ENCODE data around the gene RNGTT. TPM values are rescaled to one million over a fixed set of nuclear protein-coding genes. Genes with fewer than 3 reads are reported as not detected.

RNGTT gene
- total RNA-seq, 2 experiments from 2014 or later = 22.1 to 22.2 TPM

GRCh38 chr6:88810701-88811100, 152.7 kb downstream of the RNGTT start:
- CTCF ChIA-PET = interaction anchor here (1.6 kb wide), 1 partner anchor 30 kb away, joined by 4 read pairs; no protein-coding TSS in a partner anchor
- POLR2A ChIA-PET = no interaction called here
- H3K36me3 Mint-ChIP-seq (ENCODE audit: low read depth) = peaks cover 29% of the 10 kb centered on the region
- intact Hi-C loops (cut with micrococcal nuclease) = no loop called here
- peaks cover 6% of the 10 kb centered on the region for H3K4me1 Mint-ChIP-seq (ENCODE audit: low read depth)
- peaks cover 17% of the 10 kb centered on the region for H3K9me3 Mint-ChIP-seq
- no peak for ATAC-seq
- H3K27ac Mint-ChIP-seq = no peak overlapping the region
- TF ChIP-seq CTCF (IDR thresholded peaks at IDR 0.05) = no peak
- no peaks in the 10 kb centered on the region for H3K27me3 Mint-ChIP-seq
- no peak overlapping the region for H3K4me3 Mint-ChIP-seq
- no peak for DNase-seq

GRCh38 chr6:88810089-88810488, 153.3 kb downstream of the RNGTT start:
- POLR2A ChIA-PET = no interaction called here
- peaks cover 33% of the 10 kb centered on the region for H3K36me3 Mint-ChIP-seq (ENCODE audit: low read depth)

GRCh38 chr6:88808381-88808780, 155.0 kb downstream of the RNGTT start:
- POLR2A ChIA-PET = no interaction called here
- ATAC-seq (no peak), DNase-seq (no peak)
- CTCF ChIA-PET = interaction anchor here (1.4 to 1.9 kb wide), 2 partner anchors 27 to 63 kb away, joined by 3 to 5 read pairs; no protein-coding TSS in a partner anchor
- no peak overlapping the region for H3K4me3 Mint-ChIP-seq
- H3K9me3 Mint-ChIP-seq = peaks cover 17% of the 10 kb centered on the region
- peaks cover 39% of the 10 kb centered on the region for H3K36me3 Mint-ChIP-seq (ENCODE audit: low read depth)
- TF ChIP-seq CTCF (IDR thresholded peaks at IDR 0.05) = no peak
- intact Hi-C loops (cut with micrococcal nuclease) = no loop called here
- peaks cover 12% of the 10 kb centered on the region for H3K4me1 Mint-ChIP-seq (ENCODE audit: low read depth)
- no peak overlapping the region for H3K27ac Mint-ChIP-seq
- no peaks in the 10 kb centered on the region for H3K27me3 Mint-ChIP-seq

More at GRCh38 chr6:88810089-88810488, 153.3 kb downstream of the RNGTT start:
- peaks cover 8% of the 10 kb centered on the region for H3K4me1 Mint-ChIP-seq (ENCODE audit: low read depth)
- CTCF ChIA-PET = interaction anchor here (1.6 kb wide), 1 partner anchor 29 kb away, joined by 4 read pairs; no protein-coding TSS in a partner anchor
- H3K27ac Mint-ChIP-seq = no peak overlapping the region
- H3K27me3 Mint-ChIP-seq = no peaks in the 10 kb centered on the region
- peaks cover 17% of the 10 kb centered on the region for H3K9me3 Mint-ChIP-seq
- ATAC-seq (no peak), DNase-seq (no peak)
- no peak overlapping the region for H3K4me3 Mint-ChIP-seq
- intact Hi-C loops (cut with micrococcal nuclease) = no loop called here
- TF ChIP-seq CTCF (IDR thresholded peaks at IDR 0.05) = no peak

- TF ChIP-seq CTCF (IDR thresholded peaks at IDR 0.05) = no peak
- no peaks in the 10 kb centered on the region for H3K27me3 Mint-ChIP-seq
- CTCF ChIA-PET = interaction anchor here (1.9 kb wide), 1 partner anchor 27 kb away, joined by 5 read pairs; no protein-coding TSS in a partner anchor
- POLR2A ChIA-PET = no interaction called here
- H3K9me3 Mint-ChIP-seq = peaks cover 17% of the 10 kb centered on the region
- no peak overlapping the region for H3K4me3 Mint-ChIP-seq
- DNase-seq (no peak), ATAC-seq (no peak)
- intact Hi-C loops (cut with micrococcal nuclease) = no loop called here
- peaks cover 45% of the 10 kb centered on the region for H3K36me3 Mint-ChIP-seq (ENCODE audit: low read depth)
- H3K4me1 Mint-ChIP-seq (ENCODE audit: low read depth) = peaks cover 15% of the 10 kb centered on the region
- H3K27ac Mint-ChIP-seq = no peak overlapping the region
Measured at GRCh38 chr6:88807622-88808021, 155.8 kb downstream of the RNGTT start.

DNA sequence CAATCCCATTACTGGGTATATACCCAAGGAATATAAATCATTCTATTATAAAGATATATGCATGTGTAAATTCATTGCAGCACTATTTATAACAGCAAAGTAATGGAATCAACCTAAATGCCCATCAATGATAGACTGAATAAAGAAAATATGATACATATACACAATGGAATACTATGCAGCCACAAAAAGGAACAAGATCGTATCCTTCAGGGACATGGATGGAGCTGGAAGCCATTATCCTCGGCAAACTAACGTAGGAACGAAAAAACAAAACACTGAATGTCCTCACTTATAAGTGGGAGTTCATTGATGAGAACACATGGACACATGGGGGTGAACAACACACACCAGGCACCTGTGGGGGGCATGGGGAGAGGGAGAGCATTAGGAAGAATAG, 156.7 kb downstream of the RNGTT start:
- Mint-ChIP-seq H3K4me3 (no peak overlapping the region), H3K9me3 (peaks cover 17% of the 10 kb centered on the region), H3K36me3 (ENCODE audit: low read depth) (peaks cover 51% of the 10 kb centered on the region), H3K27me3 (no peaks in the 10 kb centered on the region), H3K27ac (no peak overlapping the region), H3K4me1 (ENCODE audit: low read depth) (peaks cover 15% of the 10 kb centered on the region)
- no peak for TF ChIP-seq CTCF (IDR thresholded peaks at IDR 0.05)
- DNase-seq (no peak), ATAC-seq (no peak)
- CTCF ChIA-PET = interaction anchor here (1.9 kb wide), 1 partner anchor 26 kb away, joined by 5 read pairs; no protein-coding TSS in a partner anchor
- intact Hi-C loops (cut with micrococcal nuclease) = no loop called here
- POLR2A ChIA-PET = no interaction called here

Data from activated CD8-positive, alpha-beta T cell treated with anti-CD3 and anti-CD28 coated beads for 36 hours (primary cell).